ENCODE measurements around the gene SLU7.
"Not testable (repeated sequence)": the region's sequence is repeated elsewhere in the genome, so short reads cannot be mapped to it uniquely, and the experiment has no call there.

The SLU7 gene

DNA sequence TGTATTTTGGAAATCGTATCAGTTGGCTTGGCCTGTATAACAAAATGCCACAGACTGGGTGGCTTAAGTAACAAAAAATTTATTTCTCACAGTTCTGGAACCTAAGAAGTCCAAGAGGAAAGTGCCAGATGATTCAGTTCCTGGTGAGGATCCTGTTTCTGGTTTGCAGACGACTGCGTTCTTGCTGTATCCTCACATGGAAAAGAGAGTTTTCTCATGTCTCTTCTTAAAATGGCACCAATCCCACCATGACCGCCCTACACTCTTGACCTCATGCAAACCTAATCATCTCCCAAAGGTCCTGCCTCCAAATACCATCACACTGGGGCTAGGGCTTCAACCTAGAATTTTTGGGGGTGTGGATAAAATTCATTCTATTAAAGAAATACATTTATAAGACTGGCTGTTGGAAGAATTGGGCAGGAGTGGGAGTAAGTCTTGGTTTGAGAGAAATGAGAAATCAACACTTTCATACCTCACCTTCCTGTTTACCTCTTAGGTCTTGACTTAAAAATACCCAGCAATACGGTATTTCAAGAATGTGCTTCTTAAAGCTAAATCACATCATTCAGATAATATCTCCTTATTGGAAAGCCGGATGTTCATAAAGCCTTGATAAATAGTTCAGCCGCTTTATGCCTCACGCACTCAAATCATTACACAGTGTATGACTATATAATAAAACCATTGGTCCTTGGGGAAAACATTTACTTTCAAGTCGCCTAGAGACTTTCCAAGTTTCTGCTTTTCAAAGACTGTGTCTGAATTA is 31.5 kb upstream of the SLU7 start:
- no peak for DNase-seq (ENCODE audit: low spot score)

DNA sequence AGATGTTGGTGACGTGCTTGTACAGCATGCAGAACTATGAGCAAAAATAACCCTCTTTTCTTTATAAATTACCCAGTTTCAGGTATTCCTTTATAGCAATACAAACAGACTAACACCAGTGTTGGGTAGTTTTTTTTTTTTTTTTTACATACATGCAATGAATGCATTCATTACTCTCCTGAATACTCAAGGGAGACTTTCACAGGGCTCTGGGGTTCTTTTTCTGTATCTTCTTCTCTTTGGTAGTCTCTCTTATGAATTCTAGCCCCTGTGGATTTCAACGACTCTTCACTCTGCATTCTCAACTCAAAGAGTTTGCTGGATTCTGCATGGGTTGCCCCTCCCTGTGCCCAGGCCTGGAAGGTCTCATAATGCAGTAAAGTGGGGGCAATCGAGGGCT is 30.6 kb upstream of the SLU7 start:
- no peak for DNase-seq (ENCODE audit: low spot score)

DNA sequence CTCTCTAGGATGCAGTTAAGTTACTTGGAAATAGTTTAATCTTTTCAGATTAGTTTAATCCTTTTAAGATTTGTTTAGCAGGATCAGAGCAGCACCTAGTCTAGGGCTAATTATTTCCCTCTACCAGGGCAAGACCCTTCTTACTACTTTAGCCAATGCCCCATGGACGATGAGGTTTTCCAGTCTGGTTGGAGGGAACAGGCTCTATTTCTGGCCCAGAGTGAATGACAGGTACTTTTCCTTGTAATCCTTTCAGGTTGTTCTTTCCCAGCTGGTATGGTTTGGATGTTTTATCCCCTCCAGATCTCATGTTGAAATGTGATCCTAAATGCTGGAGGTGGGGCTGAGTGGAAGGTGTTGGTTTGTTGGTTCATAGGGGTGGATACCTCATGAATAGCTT is 30.0 kb upstream of the SLU7 start:
- no peak for DNase-seq (ENCODE audit: low spot score)

DNA sequence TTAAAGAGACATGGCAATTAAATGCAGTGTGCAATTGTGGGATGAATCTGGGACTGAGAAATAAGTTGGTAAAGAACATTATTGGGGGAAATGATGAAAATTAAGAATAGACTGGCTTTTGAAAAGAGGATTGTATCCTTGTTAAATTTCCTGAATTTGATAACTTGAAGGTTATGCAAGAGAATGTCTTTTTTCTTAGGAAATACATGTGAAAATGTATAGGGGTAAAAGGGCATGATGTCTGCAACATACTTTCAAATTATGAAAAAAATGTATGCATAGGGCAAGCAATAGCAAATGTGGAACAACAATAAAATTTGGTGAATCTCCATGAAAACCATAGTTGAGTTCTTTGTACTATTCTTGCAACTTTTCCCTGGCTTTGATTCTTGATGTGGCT is 26.9 kb upstream of the SLU7 start:
- no peak for DNase-seq (ENCODE audit: low spot score)

DNA sequence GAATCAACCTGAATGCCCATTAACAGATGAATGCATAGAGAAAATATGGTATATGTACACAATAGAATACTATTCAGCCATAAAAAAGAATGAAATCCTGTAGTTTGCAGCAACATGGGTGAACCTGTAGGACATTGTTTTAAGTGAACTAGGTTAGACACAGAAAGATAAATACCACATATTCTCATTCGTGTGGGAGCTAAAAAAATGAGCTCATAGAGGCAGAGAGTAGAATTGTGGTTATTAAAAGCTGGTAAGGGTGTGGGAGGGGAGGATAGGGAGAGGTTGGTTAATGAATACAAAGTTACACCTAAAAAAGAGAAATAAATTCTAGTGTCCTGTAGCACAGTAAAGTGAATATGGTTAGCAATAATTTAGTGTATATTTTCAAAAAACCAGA is 26.3 kb upstream of the SLU7 start:
- no peak for DNase-seq (ENCODE audit: low spot score)

GRCh38 chr5:160444407-160444806 is 25.5 kb upstream of the SLU7 start:
- DNase-seq (ENCODE audit: low spot score): no peak

GRCh38 chr5:160442824-160443431 is 24.0 kb upstream of the SLU7 start:
- DNase-seq (ENCODE audit: low spot score): no peak

- no peak for DNase-seq (ENCODE audit: low spot score)
These were observed 22.5 kb upstream of the SLU7 start for GRCh38 chr5:160441311-160441781.

GRCh38 chr5:160439205-160439600 is 20.3 kb upstream of the SLU7 start:
- peak; percentile 88 for DNase-seq (ENCODE audit: low spot score)

DNA sequence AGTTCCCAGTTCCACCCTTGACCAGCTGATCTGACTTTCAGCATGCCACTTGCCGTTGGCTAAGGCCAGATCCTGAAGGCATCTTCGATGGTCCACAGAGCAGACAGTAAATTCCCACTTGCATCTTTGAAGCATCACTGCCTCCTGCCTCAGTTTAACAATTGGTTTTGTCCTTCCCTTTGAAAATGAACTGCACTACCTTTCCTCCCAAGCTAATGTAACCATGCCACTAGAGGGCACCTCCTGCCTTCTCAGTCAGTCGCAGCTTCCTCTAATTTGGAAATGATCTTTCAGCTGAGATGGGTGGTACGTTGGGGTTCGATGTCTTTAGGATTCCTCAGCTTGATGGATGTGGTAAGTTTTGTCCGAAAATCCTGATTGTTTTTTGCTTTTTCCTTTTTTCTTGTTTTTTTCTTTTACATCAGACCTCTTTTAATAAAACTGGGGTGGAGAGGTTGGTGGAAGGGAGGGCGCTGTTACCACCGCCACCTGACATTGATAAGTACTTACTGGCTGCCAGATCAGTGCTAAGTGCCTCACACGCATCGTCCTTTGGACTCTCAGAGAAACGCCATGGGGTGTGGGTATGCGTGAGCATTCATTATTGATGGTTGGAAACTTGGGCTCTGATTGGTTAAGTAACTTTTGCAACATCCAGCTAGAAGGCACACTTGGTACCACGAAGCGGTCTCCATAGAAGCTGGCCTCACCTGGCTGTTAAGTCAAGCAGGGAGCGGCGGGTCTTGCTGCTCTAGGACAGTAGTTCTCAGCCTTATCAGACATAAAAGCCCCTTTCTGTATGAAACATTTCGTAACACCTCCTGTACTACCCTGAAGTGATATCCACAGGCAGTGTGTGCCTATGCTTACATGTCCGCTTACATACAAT is 19.7 kb upstream of the SLU7 start:
- peak; percentile 76 for DNase-seq (ENCODE audit: low spot score)

DNA sequence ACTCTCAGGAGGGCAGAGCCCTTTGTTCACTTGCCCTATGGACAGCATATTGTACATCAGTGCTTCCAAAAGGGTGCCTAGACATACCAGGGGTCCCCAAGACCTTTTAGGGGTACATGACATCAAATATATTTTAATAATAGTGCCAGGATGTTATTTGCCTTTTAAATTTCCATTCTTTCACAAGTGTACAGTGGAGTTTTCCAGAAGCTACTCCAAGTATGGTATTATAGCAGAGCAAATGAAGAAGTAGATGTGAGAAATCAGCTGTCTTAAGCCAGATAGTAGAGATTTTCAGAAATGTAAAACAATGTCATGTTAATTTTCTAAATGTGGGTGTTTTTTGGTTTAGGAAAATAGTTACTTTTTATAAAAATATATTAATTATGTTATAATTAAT is 18.4 kb upstream of the SLU7 start:
- no peak for DNase-seq (ENCODE audit: low spot score)

- DNase-seq (ENCODE audit: low spot score): not testable (repeated sequence)
These were observed 17.8 kb upstream of the SLU7 start for GRCh38 chr5:160436661-160437060.

GRCh38 chr5:160436017-160436416 is 17.1 kb upstream of the SLU7 start:
- no peak for DNase-seq (ENCODE audit: low spot score)

- no peak for DNase-seq (ENCODE audit: low spot score)
These were observed 16.7 kb upstream of the SLU7 start for GRCh38 chr5:160435532-160435931.

GRCh38 chr5:160434022-160434531 is 15.2 kb upstream of the SLU7 start:
- no peak for DNase-seq (ENCODE audit: low spot score)

DNA sequence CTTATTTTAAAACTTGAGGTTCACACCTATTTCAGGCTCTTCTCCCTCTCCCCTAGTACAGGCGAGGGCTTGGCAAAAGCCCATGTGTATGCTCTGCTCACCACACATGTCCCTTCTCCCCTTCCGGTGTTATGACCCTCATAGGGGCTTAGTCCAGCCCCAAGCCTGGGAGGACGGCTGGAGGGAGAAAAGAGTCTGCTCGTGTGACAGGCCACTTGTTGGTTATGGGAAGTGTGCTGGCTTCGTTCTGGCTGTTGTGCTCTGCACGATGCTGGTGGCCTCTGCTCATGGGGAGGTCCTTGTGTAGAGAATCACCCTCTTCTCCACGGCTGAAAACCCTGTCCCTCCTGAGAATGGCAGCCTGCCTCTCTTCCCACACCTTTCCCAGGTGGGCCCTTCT is 13.9 kb upstream of the SLU7 start:
- no peak for DNase-seq (ENCODE audit: low spot score)

DNA sequence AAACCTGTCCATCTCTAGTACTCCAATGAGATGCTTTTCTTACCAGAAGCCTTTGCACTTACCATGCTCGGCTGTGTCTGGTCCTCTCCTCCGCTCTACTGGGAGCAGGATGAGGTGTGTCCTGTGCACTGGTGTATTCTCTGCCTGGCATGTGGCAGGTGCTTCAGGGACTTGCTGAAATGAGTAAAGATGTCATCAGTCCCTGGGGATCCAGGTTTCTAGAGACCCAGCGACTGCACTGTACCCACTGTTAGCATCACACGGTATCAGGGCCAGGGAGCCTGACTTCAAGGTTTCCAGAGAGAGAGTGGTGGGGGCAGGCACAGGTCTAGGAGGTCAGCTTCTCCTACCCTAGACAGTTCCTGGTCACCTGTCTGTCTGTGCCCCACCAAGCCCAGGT is 13.3 kb upstream of the SLU7 start:
- DNase-seq (ENCODE audit: low spot score): no peak

GRCh38 chr5:160427607-160428006 is 8.7 kb upstream of the SLU7 start:
- DNase-seq (ENCODE audit: low spot score): no peak

DNA sequence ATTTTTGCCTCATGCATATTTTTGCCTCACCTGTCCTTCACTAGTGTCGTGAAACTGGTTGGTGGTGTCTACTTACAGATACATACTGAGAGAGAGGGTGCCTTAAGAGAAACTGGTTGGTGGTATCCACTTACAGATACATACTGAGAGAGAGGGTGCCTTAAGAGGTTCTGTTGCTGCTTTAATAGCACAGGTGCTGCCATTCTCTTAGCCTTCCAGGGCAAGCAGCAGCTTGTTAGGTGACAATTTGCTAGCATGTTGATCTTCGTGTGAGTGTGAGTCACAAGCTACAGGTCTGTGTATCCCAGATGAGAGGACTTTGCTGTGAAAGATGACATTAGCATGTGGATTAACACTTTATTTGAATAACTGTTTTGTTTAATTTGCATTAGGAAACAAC is 4.2 kb upstream of the SLU7 start:
- DNase-seq (ENCODE audit: low spot score): no peak

DNA sequence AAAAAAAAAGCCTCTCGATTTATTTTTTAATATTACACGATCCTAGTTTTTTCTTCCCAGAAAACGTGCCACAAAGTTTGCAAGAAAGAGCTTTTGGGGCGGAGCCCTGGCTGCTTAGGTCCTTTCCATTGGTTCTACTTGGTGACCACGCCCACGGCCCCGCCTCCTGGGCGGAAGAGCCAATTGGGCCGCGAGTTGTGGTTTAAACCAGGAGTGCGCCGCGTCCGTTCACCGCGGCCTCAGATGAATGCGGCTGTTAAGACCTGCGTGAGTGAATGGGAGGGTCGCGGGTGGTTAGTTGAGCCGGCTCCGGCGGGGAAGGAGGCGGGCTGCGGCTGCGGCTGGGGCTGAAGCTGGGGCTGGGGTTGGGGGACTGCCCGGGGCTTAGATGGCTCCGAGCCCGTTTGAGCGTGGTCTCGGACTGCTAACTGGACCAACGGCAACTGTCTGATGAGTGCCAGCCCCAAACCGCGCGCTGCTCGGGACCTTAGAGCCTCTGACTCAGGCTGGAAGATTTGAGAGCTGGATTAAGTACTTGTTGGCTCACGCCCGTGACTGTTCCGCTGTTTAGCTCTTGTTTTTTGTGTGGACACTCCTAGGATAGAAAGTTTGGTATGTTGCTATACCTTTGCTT is 2.9 kb upstream of the SLU7 start, which contains the start of gene PTTG1:
Gene PTTG1 (plus strand): TSS at position 231 of the 634 bp plus-strand sequence. CDS start 458 bp downstream, outside the sequence.
- peak; percentile 95 for DNase-seq (ENCODE audit: low spot score)

DNA sequence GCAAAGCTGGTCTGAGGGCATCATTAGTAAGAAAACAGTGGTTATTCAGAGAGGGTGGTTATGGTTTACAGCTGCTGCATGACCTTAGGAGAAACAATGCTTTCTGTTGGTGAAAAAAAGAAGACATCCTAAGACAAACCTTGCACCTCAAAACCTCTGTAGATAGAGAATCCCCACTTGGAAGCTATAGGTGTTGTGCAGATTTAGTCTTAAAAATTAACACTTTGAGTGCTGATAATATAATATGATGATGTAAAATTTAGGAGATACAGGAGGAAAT is 1.4 kb upstream of the SLU7 start:
- DNase-seq (ENCODE audit: low spot score): no peak
